Spleen (tissue), 7 donors: ENCODE data around the gene ZDHHC11B.
"Not testable (repeated sequence)": the region's sequence is repeated elsewhere in the genome, so short reads cannot be mapped to it uniquely, and the experiment has no call there.

Experiments used
- CTCF ChIP-seq, 11 experiments: fragments of 200-600 bp in 7 of 11; fragments of 450-650 bp in 4 of 11; sonication (generic) in 4 of 11; IDR thresholded peaks in 8 of 11; conservative IDR thresholded peaks in 3 of 11; 1 replicate in 7 of 11; 2 replicates in 4 of 11; pipeline versions ENCODE4 v1.4.0 to v1.8.0; 2016 to 2021; ENCODE audit warnings: antibody characterized with exemption in 11 of 11, inconsistent platforms in 4 of 11, mild to moderate bottlenecking in 1 of 11
- POLR2A ChIP-seq, 3 donors: fragments of 450-650 bp; IDR thresholded peaks; one replicate each; pipeline ENCODE4 v1.5.1; 2017; ENCODE audit warnings: antibody characterized with exemption in 3 of 3, mild to moderate bottlenecking in 1 of 3
- POLR2AphosphoS5 ChIP-seq, 3 donors: sonication (generic); formaldehyde crosslinking; IDR thresholded peaks; one replicate each; pipeline ENCODE4 v1.5.1; 2017; ENCODE audit warnings: antibody characterized with exemption in 3 of 3
- donor health status: DM: no; HTN: no; CAD: no; lungs with moderate emphysema.
- donor health status: DM: no; HTN: no; CAD: no.
- donor health status: DM: no; HTN: no; CAD: no.

DNA sequence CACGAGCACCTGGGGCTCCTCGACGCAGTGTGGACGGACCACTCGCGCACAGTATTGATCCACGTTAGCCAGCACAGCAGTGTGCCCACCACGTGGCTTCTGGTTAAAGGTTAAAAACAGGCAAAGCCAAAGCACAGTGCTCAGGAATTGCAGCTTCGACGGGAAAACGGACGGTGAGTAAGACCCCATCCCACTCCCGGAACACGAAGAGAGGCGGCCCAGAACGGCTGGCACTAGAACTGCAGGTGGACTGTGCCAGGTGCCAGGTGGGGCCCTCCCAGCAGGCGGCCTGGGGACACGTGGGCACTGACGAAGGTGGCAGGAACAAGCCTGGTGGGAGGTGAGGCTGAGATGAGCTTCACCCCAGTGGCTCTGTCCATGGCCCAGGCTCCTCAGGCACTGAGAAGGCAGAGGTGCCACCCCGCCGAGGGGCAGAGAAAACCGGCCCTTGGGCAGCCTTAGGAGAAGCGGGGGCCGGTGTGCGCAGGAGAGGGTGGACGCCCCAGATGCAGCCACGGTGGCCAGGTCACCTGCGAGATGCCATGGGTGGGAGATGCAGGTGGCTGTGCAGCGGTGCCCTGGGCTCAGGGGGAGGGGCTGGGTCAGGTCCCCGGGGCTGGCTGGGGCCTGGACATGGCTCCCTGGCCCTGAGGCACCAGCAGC, 96.0 kb downstream of the ZDHHC11B start:
- not testable (repeated sequence) for TF ChIP-seq CTCF (IDR thresholded peaks at IDR 0.05 in 8 of 11, conservative IDR thresholded peaks at IDR 0.05 in 3 of 11); POLR2AphosphoS5 (IDR thresholded peaks at IDR 0.05); POLR2A (IDR thresholded peaks at IDR 0.05)
